Upper lobe of left lung (tissue), 6 donors: ENCODE measurements around the gene SMG7. TPM values are rescaled to one million over a fixed set of nuclear protein-coding genes. Genes with fewer than 3 reads are reported as not detected.

Experiments used
- ATAC-seq, 2 donors: fragments of 200-7000 bp; cut with Tn5 transposase; one replicate each; pipeline ENCODE4 v1.9.1; 2022; ENCODE audit warnings: mild to moderate bottlenecking in 2 of 2, moderate library complexity in 2 of 2; ENCODE audit not compliant: low FRiP score in 2 of 2
- DNase-seq, 2 donors: peaks; one replicate each; pipeline ENCODE4 v3.0.0-alpha.2; 2019 to 2020
- H3K27ac ChIP-seq, 4 donors: fragments of 200-600 bp; sonication (generic); one replicate each; pipeline ENCODE4 v1.5.1; 2016 to 2019
- H3K27me3 ChIP-seq, 4 donors: fragments of 200-600 bp; sonication (generic); one replicate each; pipeline ENCODE4 v1.5.1; 2017 to 2019
- H3K36me3 ChIP-seq, 4 donors: fragments of 200-600 bp; sonication (generic); one replicate each; pipeline ENCODE4 v1.5.1; 2016 to 2019
- H3K4me1 ChIP-seq, 4 donors: fragments of 200-600 bp; sonication (generic); one replicate each; pipeline ENCODE4 v1.5.1; 2018 to 2019
- H3K4me3 ChIP-seq, 4 donors: fragments of 200-600 bp; sonication (generic); one replicate each; pipeline ENCODE4 v1.5.1; 2017 to 2019; ENCODE audit warnings: mild to moderate bottlenecking in 2 of 4, moderate library complexity in 1 of 4
- H3K9me3 ChIP-seq, 4 donors: fragments of 200-600 bp; sonication (generic); one replicate each; pipeline ENCODE4 v1.5.1; 2018 to 2019
- CTCF ChIP-seq, 6 experiments: fragments of 450-650 bp in 4 of 6; fragments of 200-600 bp in 2 of 6; sonication (generic) in 2 of 6; IDR thresholded peaks; one replicate each; pipeline ENCODE4 v1.5.1; 2016 to 2019; ENCODE audit warnings: antibody characterized with exemption in 6 of 6
- EP300 ChIP-seq, 4 donors: sonication (generic); formaldehyde crosslinking; IDR thresholded peaks; one replicate each; pipeline ENCODE4 v1.5.1; 2017; ENCODE audit warnings: antibody characterized with exemption in 4 of 4, control low read depth in 2 of 4
- POLR2A ChIP-seq, 4 donors: fragments of 450-650 bp; IDR thresholded peaks; one replicate each; pipeline ENCODE4 v1.5.1; 2016 to 2017; ENCODE audit warnings: antibody characterized with exemption in 4 of 4, mild to moderate bottlenecking in 2 of 4
- POLR2AphosphoS5 ChIP-seq, 2 donors: sonication (generic); formaldehyde crosslinking; IDR thresholded peaks; one replicate each; pipeline ENCODE4 v1.5.1; 2017; ENCODE audit warnings: antibody characterized with exemption in 2 of 2
- WGBS, 2 donors: methylation state at CpG; one replicate each; pipeline ENCODE4 v1.1.5; 2017 to 2018; 5-methylcytosine and 5-hydroxymethylcytosine counted together
- total RNA-seq, 6 donors: library from RNA; depleted of rRNA in 4 of 6; stranded (reverse); fragments of >200 nt in 4 of 6; gene quantifications; one replicate each; pipeline versions ENCODE4 v1.1.0 to v1.2.1, GENCODE V29; 2016 to 2021
- donor health status: DM: no; HTN: no; CAD: no; lungs with moderate emphysema.
- donor health status: DM: no; HTN: yes; CAD: no; lungs with severe emphysema.

SMG7 gene
- total RNA-seq, 6 donors from 2014 or later = 35.6 to 62.4 (median 50.5) TPM

DNA sequence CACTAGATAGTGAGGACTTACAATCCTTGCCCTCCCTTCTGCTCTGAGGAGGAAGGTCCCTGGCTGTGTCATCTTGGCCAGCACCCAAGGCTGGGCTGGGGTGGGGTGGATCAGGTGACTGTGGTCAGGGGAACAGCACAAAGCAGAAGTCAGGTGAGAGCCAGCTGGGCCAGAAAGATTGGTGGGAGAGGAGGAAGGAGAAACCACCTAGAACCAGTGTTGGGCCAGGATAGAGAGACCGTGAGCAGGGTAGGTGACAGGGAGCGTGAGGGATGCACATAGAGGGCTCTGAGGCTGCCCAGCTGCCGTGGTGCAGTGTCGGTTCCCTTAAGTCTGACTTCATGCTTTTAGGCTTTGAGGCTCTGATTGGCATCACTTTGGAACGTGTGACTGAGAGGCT is 95.3 kb downstream of the SMG7 start:
- no peak for TF ChIP-seq EP300 (IDR thresholded peaks at IDR 0.05)
- peak; percentile 48 to 68 for TF ChIP-seq POLR2AphosphoS5 (IDR thresholded peaks at IDR 0.05)
- TF ChIP-seq POLR2A (IDR thresholded peaks at IDR 0.05) = peak in 1 of 4 donors; percentile 20
- TF ChIP-seq CTCF (IDR thresholded peaks at IDR 0.05) = no peak
- peaks cover 0 to 7% (median 1%) of the 10 kb centered on the region in 4 donors for H3K36me3 ChIP-seq
- H3K27me3 ChIP-seq = no peaks in the 10 kb centered on the region
- ATAC-seq = peak; percentile 50 to 79
- no peaks in the 10 kb centered on the region for H3K9me3 ChIP-seq
- no peak overlapping the region for H3K4me3 ChIP-seq
- peak in 1 of 2 donors; percentile 84 for DNase-seq
- WGBS, 2 donors = 59 to 61% methylated on average over 5 of the region's 5 CpGs
- H3K4me1 ChIP-seq = peaks cover 0 to 14% (median 8%) of the 10 kb centered on the region in 4 donors
- H3K27ac ChIP-seq = peak overlapping the region; percentile 42 to 81 (median 64)

DNA sequence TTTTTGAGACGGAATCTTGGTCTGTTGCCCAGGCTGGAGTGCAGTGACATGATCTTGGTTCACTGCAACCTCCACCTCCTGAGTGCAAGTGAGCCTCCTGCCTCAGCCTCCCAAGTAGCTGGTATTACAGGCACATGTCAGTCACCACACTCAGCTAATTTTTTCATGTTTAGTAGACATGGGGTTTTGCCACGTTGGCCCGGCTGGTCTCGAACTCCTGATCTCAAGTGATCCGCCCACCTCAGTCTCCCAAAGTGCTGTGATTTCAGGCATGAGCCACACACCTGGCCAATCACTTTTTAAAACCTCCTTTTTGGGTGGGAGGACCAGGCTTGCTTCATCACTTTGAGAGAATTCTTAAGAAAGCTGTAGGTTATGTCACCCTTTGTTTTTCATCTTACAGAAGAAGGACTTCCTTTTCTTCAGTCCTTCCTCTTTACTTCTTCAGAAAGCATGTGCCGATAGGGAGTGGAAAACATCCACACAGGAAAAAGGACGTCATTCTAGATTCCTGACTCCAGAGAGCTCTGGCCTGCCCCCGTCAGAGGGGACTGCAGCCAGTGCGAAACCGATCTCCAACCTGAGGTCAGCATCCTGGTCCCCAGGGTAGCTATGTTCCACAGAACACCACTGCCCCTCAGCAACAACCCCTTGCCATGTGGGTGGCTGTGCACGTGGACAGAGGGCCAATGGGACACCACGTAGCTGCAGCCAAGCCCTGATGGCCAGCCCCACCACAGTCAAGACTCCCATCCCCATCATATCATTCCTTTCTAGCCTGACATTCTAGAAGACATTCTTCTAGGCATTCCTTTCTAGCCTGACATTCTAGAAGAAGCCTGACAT is 96.1 kb downstream of the SMG7 start:
- H3K27ac ChIP-seq = peak overlapping the region; percentile 42 to 81 (median 64)
- H3K9me3 ChIP-seq = no peaks in the 10 kb centered on the region
- H3K4me1 ChIP-seq = peaks cover 0 to 14% (median 8%) of the 10 kb centered on the region in 4 donors
- TF ChIP-seq CTCF (IDR thresholded peaks at IDR 0.05) = no peak
- peak in 1 of 4 donors; percentile 26 for TF ChIP-seq POLR2A (IDR thresholded peaks at IDR 0.05)
- TF ChIP-seq POLR2AphosphoS5 (IDR thresholded peaks at IDR 0.05) = peak in 1 of 2 donors; percentile 38
- TF ChIP-seq EP300 (IDR thresholded peaks at IDR 0.05) = no peak
- WGBS, 2 donors = 61 to 73% methylated on average over 12 of the region's 12 CpGs
- peak; percentile 45 to 78 for ATAC-seq
- H3K36me3 ChIP-seq = peaks cover 0 to 6% (median 0%) of the 10 kb centered on the region in 4 donors
- no peaks in the 10 kb centered on the region for H3K27me3 ChIP-seq
- peak in 1 of 2 donors; percentile 73 for DNase-seq
- H3K4me3 ChIP-seq = no peak overlapping the region

GRCh38 chr1:183569141-183569540 is 96.8 kb downstream of the SMG7 start:
- TF ChIP-seq CTCF (IDR thresholded peaks at IDR 0.05) (no peak), POLR2A (IDR thresholded peaks at IDR 0.05) (no peak), EP300 (IDR thresholded peaks at IDR 0.05) (no peak), POLR2AphosphoS5 (IDR thresholded peaks at IDR 0.05) (no peak)
- H3K4me3 ChIP-seq = no peak overlapping the region
- no peaks in the 10 kb centered on the region for H3K27me3 ChIP-seq
- DNase-seq (no peak), ATAC-seq (no peak)
- no peaks in the 10 kb centered on the region for H3K9me3 ChIP-seq
- peaks cover 0 to 14% (median 8%) of the 10 kb centered on the region in 4 donors for H3K4me1 ChIP-seq
- WGBS, 2 donors = 77 to 80% methylated on average over 4 of the region's 4 CpGs
- peaks cover 0 to 6% (median under 1%) of the 10 kb centered on the region in 4 donors for H3K36me3 ChIP-seq
- H3K27ac ChIP-seq = peak overlapping the region; percentile 8 to 81 (median 40)

DNA sequence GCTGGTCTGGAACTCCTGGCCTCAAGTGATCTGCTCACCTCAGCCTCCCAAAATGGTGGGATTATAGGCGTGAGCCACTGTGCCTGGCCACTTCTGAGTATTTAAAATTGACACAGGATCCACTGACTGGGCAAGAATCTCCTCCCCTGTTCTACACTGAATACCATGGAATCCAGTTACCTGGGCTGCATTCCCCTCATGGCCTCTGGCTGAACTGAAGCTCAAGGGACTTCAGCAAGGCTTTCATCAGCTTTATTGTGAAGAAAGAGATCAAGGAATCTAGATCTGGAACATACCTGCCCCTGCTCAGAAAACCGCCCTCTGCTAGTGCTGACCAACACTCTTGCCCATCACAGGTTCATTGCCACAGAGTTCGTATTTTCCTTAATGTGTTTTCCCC is 97.5 kb downstream of the SMG7 start:
- TF ChIP-seq EP300 (IDR thresholded peaks at IDR 0.05) (no peak), CTCF (IDR thresholded peaks at IDR 0.05) (no peak), POLR2A (IDR thresholded peaks at IDR 0.05) (no peak), POLR2AphosphoS5 (IDR thresholded peaks at IDR 0.05) (no peak)
- no peak for ATAC-seq

More for the DNA sequence above, 97.5 kb downstream of the SMG7 start:
- H3K27me3 ChIP-seq = no peaks in the 10 kb centered on the region
- H3K27ac ChIP-seq = peak overlapping the region in 3 of 4 donors; percentile 8 to 81 (median 69)
- WGBS, 2 donors = 92 to 99% methylated on average over 3 of the region's 3 CpGs
- no peak for DNase-seq
- H3K4me1 ChIP-seq = peaks cover 0 to 14% (median 8%) of the 10 kb centered on the region in 4 donors
- H3K36me3 ChIP-seq = peaks cover 0 to 6% (median 2%) of the 10 kb centered on the region in 4 donors
- H3K4me3 ChIP-seq = no peak overlapping the region
- H3K9me3 ChIP-seq = no peaks in the 10 kb centered on the region
